OCI-LY7 (cell line): Measurements from ENCODE around the gene COL10A1. TPM values are rescaled to one million over a fixed set of nuclear protein-coding genes. Genes with fewer than 3 reads are reported as not detected.
A peak's percentile ranks its signal among the peaks of the same experiment; 100 is the strongest.

ENCODE experiments used
- BruUV-seq: library from RNA; stranded (reverse); fragments of 400-500 nt; replicated peaks from 2 replicates; lab custom pipeline; 2021; lab: Mats Ljungman, UMichigan
- CTCF ChIA-PET: fragments of 300-600 bp; sonication (Branson Sonifier 250); formaldehyde crosslinking; loops from one replicate; lab custom pipeline; 2022; ENCODE audit warnings: antibody characterized with exemption; ENCODE audit not compliant: unreplicated experiment; lab: Charles Lee
- POLR2A ChIA-PET: fragments of 300-600 bp; sonication (Branson Sonifier 250); formaldehyde crosslinking; loops from one replicate; lab custom pipeline; 2022; ENCODE audit warnings: antibody characterized with exemption; lab: Charles Lee
- DNase-seq: peaks from one replicate; pipeline ENCODE4 v3.0.0-alpha.2; 2015; ENCODE audit warnings: low spot score
- H2AFZ ChIP-seq: fragments of 200-600 bp; sonication (generic), shearing (Covaris generic); 2 replicates; pipeline ENCODE4 v1.6.1; 2014; ENCODE audit warnings: mild to moderate bottlenecking, antibody characterized with exemption, low read length, moderate library complexity
- H3K27ac ChIP-seq: fragments of 200-600 bp; sonication (generic); 2 replicates; pipeline ENCODE4 v1.5.1; 2014; ENCODE audit warnings: mixed run types, low read depth, mild to moderate bottlenecking, moderate library complexity, low read length, inconsistent platforms; ENCODE audit not compliant: poor library complexity, severe bottlenecking
- H3K36me3 ChIP-seq: fragments of 200-600 bp; sonication (generic); 2 replicates; pipeline ENCODE4 v1.6.1; 2014; ENCODE audit warnings: mild to moderate bottlenecking, antibody characterized with exemption, low read length, moderate library complexity, mixed read lengths; ENCODE audit not compliant: insufficient read depth
- H3K4me1 ChIP-seq: fragments of 200-600 bp; sonication (generic); 2 replicates; pipeline ENCODE4 v1.5.1; 2014; ENCODE audit warnings: mild to moderate bottlenecking, low read length; ENCODE audit not compliant: insufficient read depth, poor library complexity, severe bottlenecking
- H3K4me2 ChIP-seq: fragments of 200-600 bp; sonication (generic); 2 replicates; pipeline ENCODE4 v1.6.1; 2014; ENCODE audit warnings: mild to moderate bottlenecking, low read length
- H3K4me3 ChIP-seq: fragments of 200-600 bp; sonication (generic); 2 replicates; pipeline ENCODE4 v1.5.1; 2014; ENCODE audit warnings: mild to moderate bottlenecking, low read depth, low read length; ENCODE audit not compliant: poor library complexity, severe bottlenecking
- H3K79me2 ChIP-seq: fragments of 200-600 bp; sonication (generic); 2 replicates; pipeline ENCODE4 v1.6.1; 2016; ENCODE audit warnings: low read depth, mild to moderate bottlenecking, low read length, moderate library complexity, mixed read lengths; ENCODE audit not compliant: insufficient read depth
- H3K9me2 ChIP-seq: fragments of 200-600 bp; sonication (generic); 2 replicates; pipeline ENCODE4 v1.6.1; 2016; ENCODE audit warnings: mild to moderate bottlenecking, low read length, mixed read lengths; ENCODE audit not compliant: insufficient read depth
- H3K9me3 ChIP-seq: fragments of 200-600 bp; sonication (generic); 2 replicates; pipeline ENCODE4 v1.6.1; 2014; ENCODE audit warnings: mild to moderate bottlenecking, mixed run types, low read length, mixed read lengths
- H4K20me1 ChIP-seq: fragments of 200-600 bp; sonication (generic); 2 replicates; pipeline ENCODE4 v1.6.1; 2014; ENCODE audit warnings: mild to moderate bottlenecking, antibody characterized with exemption, low read length, moderate library complexity, mixed read lengths; ENCODE audit not compliant: insufficient read depth
- CTCF ChIP-seq: fragments of 200-600 bp; sonication (generic); conservative IDR thresholded peaks from 2 replicates; pipeline ENCODE4 v1.5.1; 2014; ENCODE audit warnings: mild to moderate bottlenecking, antibody characterized with exemption, low read length, moderate library complexity, mixed read lengths
- EZH2phosphoT487 ChIP-seq: fragments of 200-600 bp; sonication (generic); IDR thresholded peaks from 2 replicates; pipeline ENCODE4 v1.6.1; 2018; ENCODE audit warnings: low read depth, borderline replicate concordance, mild to moderate bottlenecking, mixed run types, antibody characterized with exemption, low read length, moderate library complexity, mixed read lengths
- intact Hi-C: fragments of 100-400 bp; cut with micrococcal nuclease; formaldehyde crosslinking; loops from one replicate; pipeline ENCODE4 v1.10.0; 2022; ENCODE audit not compliant: unreplicated experiment
- total RNA-seq, 2 experiments: library from RNA; depleted of rRNA in 1 of 2; stranded (reverse); fragments of >200 nt in 1 of 2; shearing (Covaris generic) in 1 of 2; gene quantifications; 2 replicates each; pipeline ENCODE4 v1.2.3, GENCODE V29; 2014 to 2022

Gene COL10A1
- total RNA-seq, 2 experiments from 2014 or later = not detected

- no peaks in the 10 kb centered on the region for H3K36me3 ChIP-seq
- no peaks in the 10 kb centered on the region for H3K79me2 ChIP-seq
- no peak overlapping the region for H3K27ac ChIP-seq
- intact Hi-C loops = no loop called here
- no peak for DNase-seq
- H3K4me3 ChIP-seq = no peak overlapping the region
- no peaks in the 10 kb centered on the region for H4K20me1 ChIP-seq
- no peak for TF ChIP-seq EZH2phosphoT487
- TF ChIP-seq CTCF = no peak
- H3K4me2 ChIP-seq = no peak overlapping the region
- H3K9me2 ChIP-seq = no peaks in the 10 kb centered on the region
- H3K9me3 ChIP-seq = no peaks in the 10 kb centered on the region
- CTCF ChIA-PET = no interaction called here
- H3K4me1 ChIP-seq = no peaks in the 10 kb centered on the region
- POLR2A ChIA-PET = no interaction called here
- H2AFZ ChIP-seq = no peak overlapping the region
- no TSS peak for BruUV-seq
Measured at GRCh38 chr6:116145803-116146675, 20.1 kb upstream of the COL10A1 start.

GRCh38 chr6:116144605-116145004 lies 18.7 kb upstream of the COL10A1 start:
- no TSS peak for BruUV-seq
- no peak overlapping the region for H2AFZ ChIP-seq
- H3K4me2 ChIP-seq = no peak overlapping the region
- H3K79me2 ChIP-seq = no peaks in the 10 kb centered on the region
- H3K27ac ChIP-seq = no peak overlapping the region
- no peaks in the 10 kb centered on the region for H4K20me1 ChIP-seq
- POLR2A ChIA-PET = interaction anchor here (0.7 to 0.9 kb wide), 2 partner anchors 17 to 378 kb away, joined by 3 read pairs; no protein-coding TSS in a partner anchor
- DNase-seq = no peak
- CTCF ChIA-PET = no interaction called here
- H3K9me3 ChIP-seq = no peaks in the 10 kb centered on the region
- intact Hi-C loops = no loop called here
- H3K36me3 ChIP-seq = no peaks in the 10 kb centered on the region
- no peak overlapping the region for H3K4me3 ChIP-seq
- no peaks in the 10 kb centered on the region for H3K4me1 ChIP-seq
- TF ChIP-seq EZH2phosphoT487 (no peak), CTCF (no peak)
- H3K9me2 ChIP-seq = no peaks in the 10 kb centered on the region

- ChIA-PET POLR2A (interaction anchor here (2.2 kb wide), 1 partner anchor 10 kb away, joined by 8 read pairs; no protein-coding TSS in a partner anchor), CTCF (no interaction called here)
- BruUV-seq = no TSS peak
- no peak overlapping the region for H2AFZ ChIP-seq
- no peaks in the 10 kb centered on the region for H3K36me3 ChIP-seq
- no peaks in the 10 kb centered on the region for H4K20me1 ChIP-seq
- no peak for DNase-seq
- H3K27ac ChIP-seq = no peak overlapping the region
- no peaks in the 10 kb centered on the region for H3K79me2 ChIP-seq
- intact Hi-C loops = no loop called here
- H3K9me2 ChIP-seq = no peaks in the 10 kb centered on the region
- TF ChIP-seq EZH2phosphoT487 (no peak), CTCF (peak; percentile 47)
- H3K9me3 ChIP-seq = no peaks in the 10 kb centered on the region
- H3K4me2 ChIP-seq = no peak overlapping the region
- H3K4me1 ChIP-seq = no peaks in the 10 kb centered on the region
- H3K4me3 ChIP-seq = no peak overlapping the region
Measured at GRCh38 chr6:116139917-116140316, 14.0 kb upstream of the COL10A1 start.
